GM13976 (cell line): ENCODE results near the gene LRP11.

Source experiments
- DNase-seq: peaks from one replicate; pipeline ENCODE4 v3.0.0; 2012; ENCODE audit warnings: low spot score
- in situ Hi-C: fragments of 300-500 bp; cut with MboI; formaldehyde crosslinking; loops from one replicate; pipeline ENCODE4 v1.12.0; 2022; ENCODE audit warnings: low sequenced_read_pairs, mixed read lengths, inconsistent platforms; ENCODE audit not compliant: unreplicated experiment
- TF ChIP-seq, protein P1 (sequence below): IDR thresholded peaks from 2 replicates; pipeline ENCODE4 v1.5.1; 2012; ENCODE audit warnings: borderline replicate concordance, mild to moderate bottlenecking; ENCODE audit not compliant: insufficient read depth; ENCODE audit errors: extremely low read depth, missing control alignments, control extremely low read depth

Gene LRP11

DNA sequence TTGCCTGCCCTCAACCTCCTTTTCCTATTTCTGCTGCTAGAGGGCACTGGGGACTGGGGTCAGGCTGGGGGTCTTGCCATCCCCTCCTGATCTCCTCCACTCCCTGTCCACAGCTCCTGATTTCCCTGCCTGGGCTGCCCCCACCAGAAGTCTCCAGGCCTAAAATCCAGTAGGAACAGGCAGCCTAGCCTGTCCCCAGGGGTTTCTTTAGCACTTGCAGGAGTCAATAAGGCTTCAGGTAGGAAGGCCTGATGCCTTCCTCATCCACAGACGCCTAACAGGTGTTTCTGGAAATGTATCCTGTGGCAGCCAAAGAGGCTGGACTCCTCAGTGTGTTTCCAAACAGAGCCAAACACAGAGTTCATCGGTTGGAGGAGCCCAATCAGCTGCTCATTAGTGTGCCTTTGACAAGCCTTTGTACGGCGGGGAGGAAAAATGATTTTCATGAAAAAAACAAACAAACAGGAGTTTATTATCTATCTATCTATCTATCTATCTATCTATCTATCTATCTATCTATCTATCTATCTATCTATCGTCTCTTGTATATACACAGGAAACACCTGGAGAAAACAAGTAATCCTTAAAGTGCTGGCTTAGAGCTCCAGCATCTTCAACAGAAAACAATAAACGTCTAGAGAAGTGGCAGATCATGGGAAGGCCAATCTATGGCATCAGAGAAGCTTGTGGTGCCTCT lies 37.4 kb upstream of the LRP11 start:
- DNase-seq, result no peak
- TF ChIP-seq, protein P1, sequence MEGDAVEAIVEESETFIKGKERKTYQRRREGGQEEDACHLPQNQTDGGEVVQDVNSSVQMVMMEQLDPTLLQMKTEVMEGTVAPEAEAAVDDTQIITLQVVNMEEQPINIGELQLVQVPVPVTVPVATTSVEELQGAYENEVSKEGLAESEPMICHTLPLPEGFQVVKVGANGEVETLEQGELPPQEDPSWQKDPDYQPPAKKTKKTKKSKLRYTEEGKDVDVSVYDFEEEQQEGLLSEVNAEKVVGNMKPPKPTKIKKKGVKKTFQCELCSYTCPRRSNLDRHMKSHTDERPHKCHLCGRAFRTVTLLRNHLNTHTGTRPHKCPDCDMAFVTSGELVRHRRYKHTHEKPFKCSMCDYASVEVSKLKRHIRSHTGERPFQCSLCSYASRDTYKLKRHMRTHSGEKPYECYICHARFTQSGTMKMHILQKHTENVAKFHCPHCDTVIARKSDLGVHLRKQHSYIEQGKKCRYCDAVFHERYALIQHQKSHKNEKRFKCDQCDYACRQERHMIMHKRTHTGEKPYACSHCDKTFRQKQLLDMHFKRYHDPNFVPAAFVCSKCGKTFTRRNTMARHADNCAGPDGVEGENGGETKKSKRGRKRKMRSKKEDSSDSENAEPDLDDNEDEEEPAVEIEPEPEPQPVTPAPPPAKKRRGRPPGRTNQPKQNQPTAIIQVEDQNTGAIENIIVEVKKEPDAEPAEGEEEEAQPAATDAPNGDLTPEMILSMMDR, result no peak
- in situ Hi-C loops, result no loop called here

DNA sequence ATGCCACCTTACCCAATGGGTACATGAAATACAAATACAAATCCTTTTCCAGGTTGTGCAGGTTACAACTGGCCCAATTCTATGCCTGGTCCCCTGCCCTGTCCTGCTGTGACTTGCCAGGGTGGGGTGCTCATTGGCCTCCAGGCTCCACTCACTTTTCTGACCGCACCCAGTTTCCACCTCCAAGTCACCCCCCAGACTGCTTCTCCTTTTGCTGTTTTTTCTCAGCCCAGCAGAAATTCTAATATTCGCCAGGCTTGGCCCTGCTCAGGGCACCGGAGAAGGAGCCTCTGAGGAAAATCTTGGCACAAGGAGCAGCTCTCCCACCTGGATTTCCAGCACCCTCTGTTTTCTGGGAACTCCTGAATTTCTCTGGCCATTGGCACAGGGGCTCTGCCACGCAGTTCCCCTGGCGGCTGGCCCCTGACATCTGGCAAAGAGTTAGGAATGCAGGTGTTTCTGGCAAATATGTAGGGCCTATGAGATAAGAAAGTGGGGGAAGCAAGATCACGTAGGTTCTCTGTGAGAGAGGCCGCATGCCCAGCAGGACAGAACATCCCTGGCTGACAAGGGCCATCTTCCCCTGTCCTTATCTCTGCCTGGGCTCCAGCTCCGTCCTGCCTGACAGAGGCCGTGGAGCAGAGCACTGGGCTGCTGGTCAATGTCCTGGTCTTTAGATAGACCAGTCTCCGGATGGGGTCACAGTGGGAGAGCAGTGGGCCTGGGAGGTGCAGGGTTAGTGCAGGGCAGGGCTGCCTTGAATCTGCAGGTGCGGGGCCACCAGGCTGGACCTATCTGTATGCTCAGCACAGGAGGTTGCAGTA lies 36.7 kb upstream of the LRP11 start:
- no peak for DNase-seq
- in situ Hi-C loops, result no loop called here
- TF ChIP-seq, protein P1, result no peak

DNA sequence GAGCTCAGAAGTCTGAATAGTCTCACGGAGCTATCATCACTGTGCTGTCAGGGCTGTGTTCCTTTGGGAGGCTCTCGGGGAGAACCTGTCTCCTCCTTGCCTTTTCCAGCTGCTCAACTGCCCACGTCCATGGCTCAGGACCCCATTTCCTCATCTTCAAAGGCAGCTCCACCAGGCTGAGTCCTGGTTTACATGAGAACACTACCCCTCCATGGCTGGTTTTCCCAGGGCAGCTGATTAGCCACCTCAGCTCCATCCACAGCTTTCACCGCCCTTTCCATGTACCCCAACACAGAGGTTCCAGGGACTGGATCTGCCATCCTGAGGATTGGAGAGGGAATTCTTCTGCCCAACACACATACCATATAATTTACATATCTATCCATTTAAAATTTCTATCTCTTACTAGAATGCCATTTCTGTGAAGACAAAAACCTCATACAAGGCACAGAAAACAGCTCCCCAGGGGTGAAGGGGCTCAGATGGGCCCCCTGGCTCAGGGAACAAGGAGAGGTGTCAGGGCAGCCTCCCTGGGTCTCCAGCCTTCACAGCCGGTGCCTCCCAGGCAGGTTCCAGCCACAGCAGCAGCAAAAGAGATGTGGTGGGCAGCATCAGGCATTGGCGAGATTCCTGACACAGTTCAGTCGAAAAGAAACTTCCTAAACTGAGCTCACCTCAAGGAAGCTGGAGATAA lies 35.9 kb upstream of the LRP11 start:
- in situ Hi-C loops, result no loop called here
- DNase-seq, result no peak
- TF ChIP-seq, protein P1, result no peak

DNA sequence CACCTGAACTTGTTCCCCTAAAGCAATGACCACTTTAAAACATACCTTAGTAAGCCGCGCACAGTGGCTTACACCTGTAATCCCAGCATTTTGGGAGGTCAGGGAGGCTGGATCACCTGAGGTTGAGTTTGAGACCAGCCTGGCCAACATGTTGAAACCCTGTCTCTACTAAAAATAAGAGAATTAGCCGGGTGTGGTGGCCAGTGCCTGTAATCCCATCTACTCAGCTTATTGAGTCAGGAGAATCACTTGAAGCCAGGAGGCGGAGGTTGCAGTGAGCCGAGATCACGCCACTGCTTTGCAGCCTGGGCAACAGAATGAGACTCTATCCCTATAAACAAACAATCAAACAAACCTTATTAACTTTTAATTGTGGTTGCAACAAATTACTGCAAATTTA lies 35.3 kb upstream of the LRP11 start:
- no peak for DNase-seq
- TF ChIP-seq, protein P1, result no peak
- in situ Hi-C loops, result no loop called here

DNA sequence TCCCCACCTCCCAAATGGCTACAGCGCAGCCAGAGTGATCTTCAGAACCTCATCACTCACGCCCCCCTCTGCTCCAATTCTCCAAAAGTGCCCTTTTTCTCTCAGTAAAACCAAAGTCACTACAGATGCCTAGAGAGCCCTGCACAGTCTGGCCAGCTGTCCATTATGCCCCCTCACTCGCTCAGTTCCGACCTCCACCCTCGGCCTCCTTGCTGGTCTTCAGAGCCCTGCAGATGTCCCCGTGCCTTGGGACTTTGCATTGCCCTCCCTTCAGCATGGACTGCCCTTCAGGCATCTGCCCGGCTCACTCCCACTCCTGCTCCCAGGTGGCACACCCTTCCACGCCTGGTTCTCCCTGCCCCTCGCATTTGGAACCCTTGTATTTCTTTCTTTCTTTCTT lies 34.8 kb upstream of the LRP11 start:
- TF ChIP-seq, protein P1, result no peak
- DNase-seq, result no peak
- in situ Hi-C loops, result no loop called here

DNA sequence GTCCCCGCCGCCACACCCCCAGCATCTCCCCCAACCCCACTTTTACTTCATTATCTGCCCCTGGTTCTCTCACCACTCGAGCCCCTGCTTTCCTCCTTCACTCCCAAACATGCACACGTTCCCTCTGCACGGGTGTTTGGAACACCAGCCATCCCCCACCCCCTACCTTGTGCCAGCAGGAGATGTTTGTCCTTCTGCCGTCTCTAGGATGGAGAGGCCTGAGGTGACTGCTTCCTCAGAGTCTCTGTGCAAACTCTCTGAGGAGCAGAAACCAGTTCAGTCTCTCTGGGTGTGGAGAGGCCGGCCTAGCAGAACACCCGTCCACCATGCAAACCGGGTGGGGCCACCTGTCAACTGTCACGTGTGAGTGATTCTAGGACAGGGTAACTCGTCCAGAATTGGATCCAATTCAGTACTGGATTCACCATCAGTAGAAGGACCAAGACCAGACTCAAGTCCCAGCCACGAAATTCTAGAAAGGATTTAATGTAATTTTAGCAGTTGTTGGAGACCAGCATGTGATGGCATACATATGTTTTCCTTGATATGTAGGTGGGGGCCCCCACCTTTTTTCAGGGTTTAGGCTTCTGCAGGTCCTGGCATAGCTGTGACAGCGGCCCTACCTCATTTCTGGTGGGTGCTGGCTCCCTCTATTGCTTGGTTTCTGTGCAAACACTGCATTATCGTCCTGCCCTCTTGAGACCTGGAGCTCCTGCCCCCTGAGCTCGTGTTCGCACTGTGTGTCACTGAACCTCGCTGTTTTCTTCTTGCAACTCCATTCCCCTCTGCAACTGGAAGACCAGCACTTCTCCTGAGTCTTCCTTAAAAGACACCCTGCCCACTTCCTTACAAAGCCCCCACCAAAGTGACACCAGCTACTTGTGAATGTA lies 33.9 kb upstream of the LRP11 start, which contains the start of gene RAET1E:
Gene RAET1E (minus strand): TSS at position 259 of the 890 bp plus-strand sequence. CDS start 7,212 bp downstream, outside the sequence.
- TF ChIP-seq, protein P1, result no peak
- no peak for DNase-seq
- in situ Hi-C loops, result no loop called here
